Spleen (tissue), 11 donors: ENCODE results near the gene KCNG2. TPM values are rescaled to one million over a fixed set of nuclear protein-coding genes. Genes with fewer than 3 reads are reported as not detected.

Experiments
- DNase-seq: peaks from one replicate; pipeline ENCODE4 v3.0.0-alpha.2; 2020
- H3K27ac ChIP-seq, 8 donors: fragments of 200-600 bp; sonication (generic) in 7 of 8; 1 replicate in 4 of 8; 2 replicates in 4 of 8; pipeline versions ENCODE4 v1.5.0 to v1.8.0; 2016 to 2021; ENCODE audit warnings: inconsistent platforms in 4 of 8, mild to moderate bottlenecking in 4 of 8, moderate library complexity in 1 of 8
- H3K27me3 ChIP-seq, 7 donors: fragments of 200-600 bp; sonication (generic) in 6 of 7; replicated peaks in 1 of 7; 1 replicate in 4 of 7; 2 replicates in 3 of 7; pipeline versions ENCODE4 v1.5.0 to v1.8.0; 2016 to 2021; ENCODE audit warnings: inconsistent platforms in 3 of 7, mild to moderate bottlenecking in 1 of 7
- H3K36me3 ChIP-seq, 6 donors: fragments of 200-600 bp; sonication (generic) in 5 of 6; 1 replicate in 4 of 6; 2 replicates in 2 of 6; pipeline versions ENCODE4 v1.5.0 to v1.8.0; 2016 to 2021; ENCODE audit warnings: inconsistent platforms in 2 of 6
- H3K4me1 ChIP-seq, 6 donors: fragments of 200-600 bp; sonication (generic) in 5 of 6; 1 replicate in 3 of 6; 2 replicates in 3 of 6; pipeline versions ENCODE4 v1.5.0 to v1.8.0; 2016 to 2021; ENCODE audit warnings: inconsistent platforms in 3 of 6
- H3K4me3 ChIP-seq, 8 donors: fragments of 200-600 bp; sonication (generic) in 7 of 8; 1 replicate in 4 of 8; 2 replicates in 4 of 8; pipeline versions ENCODE4 v1.5.0 to v1.8.0; 2016 to 2021; ENCODE audit warnings: inconsistent platforms in 4 of 8, mild to moderate bottlenecking in 4 of 8, moderate library complexity in 2 of 8
- H3K9me3 ChIP-seq, 8 donors: fragments of 200-600 bp; sonication (generic) in 7 of 8; 1 replicate in 4 of 8; 2 replicates in 4 of 8; pipeline versions ENCODE4 v1.5.0 to v1.8.0; 2016 to 2021; ENCODE audit warnings: inconsistent platforms in 4 of 8
- CTCF ChIP-seq, 11 experiments: fragments of 200-600 bp in 7 of 11; fragments of 450-650 bp in 4 of 11; sonication (generic) in 4 of 11; IDR thresholded peaks in 8 of 11; conservative IDR thresholded peaks in 3 of 11; 1 replicate in 7 of 11; 2 replicates in 4 of 11; pipeline versions ENCODE4 v1.4.0 to v1.8.0; 2016 to 2021; ENCODE audit warnings: antibody characterized with exemption in 11 of 11, inconsistent platforms in 4 of 11, mild to moderate bottlenecking in 1 of 11
- POLR2A ChIP-seq, 3 donors: fragments of 450-650 bp; IDR thresholded peaks; one replicate each; pipeline ENCODE4 v1.5.1; 2017; ENCODE audit warnings: antibody characterized with exemption in 3 of 3, mild to moderate bottlenecking in 1 of 3
- POLR2AphosphoS5 ChIP-seq, 3 donors: sonication (generic); formaldehyde crosslinking; IDR thresholded peaks; one replicate each; pipeline ENCODE4 v1.5.1; 2017; ENCODE audit warnings: antibody characterized with exemption in 3 of 3
- WGBS, 5 donors: extraction: QIAGEN DNeasy Blood & Tissue Kit in 3 of 5; methylation state at CpG; one replicate each; pipeline versions ENCODE4 v1.1.5 to v1.1.7; 2013 to 2018; 5-methylcytosine and 5-hydroxymethylcytosine counted together
- intact Hi-C: fragments of 100-400 bp; cut with DNase I; formaldehyde crosslinking; loops from one replicate; pipeline ENCODE4 v1.15.0; 2023; ENCODE audit warnings: low total_unique reads
- polyA plus RNA-seq, 3 donors: library from polyadenylated mRNA; stranded (reverse); fragments of 200-250 nt; gene quantifications; one replicate each; pipeline ENCODE4 v1.2.1, GENCODE V29; 2013
- total RNA-seq, 7 donors: library from RNA; depleted of rRNA in 3 of 7; stranded (reverse); fragments of >200 nt in 3 of 7; fragmentation: NEBNext Ultra II Directional in 4 of 7; extraction: Animal tissue kit (Norgen Biotek cat#: 25700) in 4 of 7; gene quantifications; one replicate each; pipeline versions ENCODE4 v1.1.0 to v1.2.1, GENCODE V29; 2016 to 2021
- donor health status: healthy with polysubstance abuse.
- donor health status: DM: no; HTN: no; CAD: no; lungs with moderate emphysema.
- donor health status: DM: no; HTN: no; CAD: no.
- donor health status: Bipolar disorder and iron deficiency.
- donor health status: healthy.
- donor health status: DM: no; HTN: no; CAD: no.
- donor health status: DM: yes; HTN: yes; CAD: no.

The KCNG2 gene
- total and polyA plus RNA-seq, 10 donors = 0.15 to 3.2 (median 0.38) TPM; not detected in 1

DNA sequence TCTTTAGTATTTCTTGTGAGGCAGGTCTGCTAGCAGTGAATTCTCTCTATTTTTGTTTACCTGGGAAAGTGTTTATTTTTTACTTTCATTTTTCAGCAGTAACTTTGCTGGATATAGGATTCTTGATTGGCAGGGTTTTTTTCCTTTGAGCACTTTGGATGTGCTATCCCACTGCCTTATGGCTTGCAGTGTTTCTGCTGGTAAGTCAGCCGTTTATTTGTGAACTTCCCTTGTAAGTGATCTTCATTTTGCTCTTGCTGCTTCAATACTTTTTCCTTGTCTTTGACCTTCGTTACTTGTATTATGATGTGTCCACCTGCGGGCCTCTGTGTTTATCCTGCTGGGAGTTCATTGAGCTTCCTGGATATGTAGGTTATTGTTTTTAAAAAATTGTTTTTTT, 99.0 kb downstream of the KCNG2 start:
- Histone ChIP-seq H3K9me3 (peaks cover 3 to 100% (median 86%) of the 10 kb centered on the region in 8 donors), H3K4me1 (no peaks in the 10 kb centered on the region), H3K4me3 (no peak overlapping the region), H3K27me3 (no peaks in the 10 kb centered on the region), H3K36me3 (peaks cover 0 to 20% (median under 1%) of the 10 kb centered on the region in 6 donors), H3K27ac (no peak overlapping the region)
- 64 to 99% (median 77%) methylated on average over 3 of the region's 3 CpGs for WGBS, 5 donors
- intact Hi-C loops = no loop called here
- DNase-seq = no peak
- TF ChIP-seq POLR2AphosphoS5 (IDR thresholded peaks at IDR 0.05) = no peak
- no peak for TF ChIP-seq CTCF (IDR thresholded peaks at IDR 0.05 in 8 of 11, conservative IDR thresholded peaks at IDR 0.05 in 3 of 11)
- TF ChIP-seq POLR2A (IDR thresholded peaks at IDR 0.05) = no peak

DNA sequence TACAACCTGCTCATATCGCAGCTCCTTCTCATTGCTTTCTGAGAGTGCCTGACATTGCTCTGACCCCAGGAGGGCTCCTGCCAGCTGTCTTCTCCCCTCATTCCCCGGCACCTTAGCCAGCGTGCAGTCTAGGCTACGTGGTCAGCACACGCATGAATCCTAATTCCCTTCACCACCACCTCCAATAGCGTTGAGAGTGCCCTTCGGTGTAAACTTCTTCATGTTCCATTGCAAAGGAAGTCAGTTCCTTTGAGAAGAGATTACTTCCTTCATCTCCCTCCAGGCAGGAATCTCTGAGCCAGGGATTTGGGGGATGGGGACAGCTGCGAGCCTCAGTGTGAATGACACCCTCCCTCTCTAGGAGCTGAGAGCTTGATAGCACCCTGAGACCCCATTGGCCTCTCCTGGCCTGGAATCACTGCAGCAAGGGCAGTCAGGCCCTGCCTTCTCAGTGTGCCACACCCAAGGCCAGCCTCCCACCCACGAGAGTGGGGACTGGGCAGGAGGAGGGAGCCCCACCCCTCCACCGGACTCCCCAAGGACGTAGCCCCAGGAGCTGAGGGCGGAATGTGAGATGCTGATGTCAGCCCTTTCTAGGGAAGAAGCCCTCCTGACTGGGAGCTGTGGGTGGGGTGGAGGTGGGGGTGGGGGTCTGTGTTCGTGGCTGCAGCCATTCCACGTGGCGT, 100.3 kb downstream of the KCNG2 start:
- Histone ChIP-seq H3K27me3 (no peaks in the 10 kb centered on the region), H3K4me3 (no peak overlapping the region), H3K9me3 (peaks cover 3 to 98% (median 72%) of the 10 kb centered on the region in 8 donors), H3K4me1 (no peaks in the 10 kb centered on the region), H3K36me3 (peaks cover 0 to 33% (median 11%) of the 10 kb centered on the region in 6 donors), H3K27ac (no peak overlapping the region)
- WGBS, 5 donors = 95 to 98% (median 96%) methylated on average over 13 to 15 of the region's 15 CpGs
- DNase-seq = peak; percentile 47
- peak in 2 of 3 donors; percentile 5 to 36 for TF ChIP-seq POLR2AphosphoS5 (IDR thresholded peaks at IDR 0.05)
- no peak for TF ChIP-seq CTCF (IDR thresholded peaks at IDR 0.05 in 8 of 11, conservative IDR thresholded peaks at IDR 0.05 in 3 of 11)
- TF ChIP-seq POLR2A (IDR thresholded peaks at IDR 0.05) = no peak
- intact Hi-C loops = no loop called here

GRCh38 chr18:79898952-79899608, 101.3 kb downstream of the KCNG2 start:
- WGBS, 5 donors = 73 to 89% (median 80%) methylated on average over 63 to 70 of the region's 70 CpGs
- TF ChIP-seq CTCF (IDR thresholded peaks at IDR 0.05 in 8 of 11, conservative IDR thresholded peaks at IDR 0.05 in 3 of 11) (no peak), POLR2AphosphoS5 (IDR thresholded peaks at IDR 0.05) (peak in 2 of 3 donors; percentile 32 to 69)

More at GRCh38 chr18:79898952-79899608, 101.3 kb downstream of the KCNG2 start:
- Histone ChIP-seq H3K27ac (no peak overlapping the region), H3K4me3 (no peak overlapping the region), H3K27me3 (no peaks in the 10 kb centered on the region), H3K36me3 (peaks cover 0 to 43% (median 20%) of the 10 kb centered on the region in 6 donors), H3K9me3 (peaks cover 3 to 98% (median 62%) of the 10 kb centered on the region in 8 donors), H3K4me1 (no peaks in the 10 kb centered on the region)
- DNase-seq = peak; percentile 64
- intact Hi-C loops = no loop called here
